Stimulated activated naive CD8-positive, alpha-beta T cell treated with anti-CD3 and anti-CD28 coated beads, Interleukin-15, amount 100 ng/mL, for 72 hours (primary cell): Measurements from ENCODE around the gene C8B.

Experiments used
- ATAC-seq: fragments of 150-1000 bp; cut with Tn5 transposase; 2 replicates; pipeline ENCODE4 v1.10.0; 2021; ENCODE audit warnings: mild to moderate bottlenecking, moderate library complexity
- DNase-seq, 2 donors: peaks; one replicate each; pipeline ENCODE4 v3.0.0; 2021 to 2022
- H3K27ac Mint-ChIP-seq, 2 donors: one replicate each; pipeline ENCODE4 v1.8.0; 2022; ENCODE audit warnings: mild to moderate bottlenecking in 2 of 2, mixed read lengths in 2 of 2, moderate library complexity in 2 of 2
- H3K27me3 Mint-ChIP-seq: one replicate; pipeline ENCODE4 v1.8.0; 2022; ENCODE audit warnings: mixed read lengths
- H3K4me1 Mint-ChIP-seq: one replicate; pipeline ENCODE4 v1.8.0; 2022; ENCODE audit warnings: mild to moderate bottlenecking, mixed read lengths
- H3K4me3 Mint-ChIP-seq, 2 donors: one replicate each; pipeline ENCODE4 v1.8.0; 2022; ENCODE audit warnings: mild to moderate bottlenecking in 2 of 2, mixed read lengths in 2 of 2, moderate library complexity in 1 of 2
- H3K9me3 Mint-ChIP-seq, 2 donors: one replicate each; pipeline ENCODE4 v1.8.0; 2022; ENCODE audit warnings: mixed read lengths in 2 of 2

C8B gene

DNA sequence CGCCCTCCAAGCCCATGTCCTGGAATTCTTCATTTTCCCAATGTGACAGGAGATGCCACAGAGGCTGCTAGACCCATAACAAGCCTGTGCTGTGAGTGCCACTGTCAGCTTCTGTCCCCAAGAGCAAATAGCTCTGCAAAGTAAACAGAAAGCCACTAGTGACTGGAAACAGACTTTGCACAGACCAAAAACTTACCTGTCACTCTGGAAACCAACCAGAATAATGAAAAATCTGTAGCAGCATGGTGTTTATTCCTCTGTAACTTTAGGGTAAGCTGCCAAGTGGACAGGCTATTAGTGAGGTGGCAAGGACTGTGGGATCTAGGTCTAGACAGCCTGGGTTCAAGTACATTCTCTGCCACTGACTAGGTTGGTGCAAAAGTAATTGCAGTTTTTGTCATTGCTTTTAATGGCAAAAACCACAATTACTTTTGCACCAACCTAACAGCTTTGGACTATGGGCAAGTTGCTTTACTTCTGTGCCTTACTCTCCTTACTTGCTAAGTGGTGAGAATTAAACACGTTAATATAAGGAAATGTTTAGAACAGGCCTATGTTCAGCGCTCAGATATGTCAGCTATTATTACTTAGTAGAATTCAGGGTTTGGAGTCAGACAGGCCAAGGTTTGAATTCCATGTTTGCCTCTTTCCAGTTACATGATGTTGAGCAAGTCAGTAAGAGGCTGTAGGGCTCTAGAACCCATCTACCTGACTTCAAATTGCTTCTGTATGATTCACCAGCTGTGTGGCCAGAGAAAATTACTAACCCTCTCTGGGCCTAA is at the start of gene C8B:
Gene C8B (minus strand): TSS at position 100 of the 782 bp plus-strand sequence. CDS start 67 bp downstream, at position 33.
- no peak within 1 kb of the TSS for H3K4me3 Mint-ChIP-seq
- peaks cover 4 to 11% of the 10 kb centered on the region in 2 donors for H3K9me3 Mint-ChIP-seq
- H3K27ac Mint-ChIP-seq, result no peak within 1 kb of the TSS
- no peak for DNase-seq
- peaks cover 13% of the 10 kb centered on the region for H3K27me3 Mint-ChIP-seq
- no peak for ATAC-seq
- no peaks in the 10 kb centered on the region for H3K4me1 Mint-ChIP-seq

- DNase-seq (no peak), ATAC-seq (no peak)
- H3K9me3 Mint-ChIP-seq, result no peaks in the 10 kb centered on the region
- no peaks in the 10 kb centered on the region for H3K4me1 Mint-ChIP-seq
- H3K4me3 Mint-ChIP-seq, result no peak overlapping the region
- H3K27me3 Mint-ChIP-seq, result no peaks in the 10 kb centered on the region
- H3K27ac Mint-ChIP-seq, result no peak overlapping the region
Measured at GRCh38 chr1:57015071-57015470, 49.3 kb upstream of the C8B start.

- H3K9me3 Mint-ChIP-seq, result no peaks in the 10 kb centered on the region
- no peaks in the 10 kb centered on the region for H3K27me3 Mint-ChIP-seq
- no peak overlapping the region for H3K27ac Mint-ChIP-seq
- H3K4me1 Mint-ChIP-seq, result no peaks in the 10 kb centered on the region
- no peak overlapping the region for H3K4me3 Mint-ChIP-seq
- DNase-seq, result no peak
- no peak for ATAC-seq
Measured at GRCh38 chr1:57013522-57013921, 47.7 kb upstream of the C8B start.

DNA sequence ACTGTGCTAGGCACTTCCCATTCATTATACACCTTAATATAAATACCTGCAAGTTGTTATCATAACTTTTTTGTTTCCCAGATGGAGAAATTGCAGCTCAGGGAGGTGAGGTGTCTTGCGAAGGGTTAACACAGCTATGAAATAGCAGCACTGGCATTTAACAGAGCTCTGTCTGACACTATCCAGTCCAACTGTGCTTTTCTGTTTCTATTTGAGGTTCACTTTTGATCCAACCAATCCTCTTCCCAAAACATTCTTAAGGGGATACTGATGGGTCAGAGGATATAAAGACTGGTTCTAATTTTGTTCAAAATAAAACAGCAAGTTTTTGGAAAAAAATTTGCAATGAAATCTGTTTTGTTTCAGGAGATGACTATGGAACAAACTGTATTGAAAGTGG is 46.5 kb upstream of the C8B start:
- Mint-ChIP-seq H3K9me3 (no peaks in the 10 kb centered on the region), H3K4me3 (no peak overlapping the region), H3K27ac (no peak overlapping the region), H3K4me1 (no peaks in the 10 kb centered on the region), H3K27me3 (no peaks in the 10 kb centered on the region)
- no peak for DNase-seq
- ATAC-seq, result no peak

GRCh38 chr1:57010511-57010910 is 44.7 kb upstream of the C8B start:
- no peak overlapping the region for H3K27ac Mint-ChIP-seq
- no peak overlapping the region for H3K4me3 Mint-ChIP-seq
- no peaks in the 10 kb centered on the region for H3K4me1 Mint-ChIP-seq
- no peak for DNase-seq
- ATAC-seq, result no peak
- H3K27me3 Mint-ChIP-seq, result no peaks in the 10 kb centered on the region
- no peaks in the 10 kb centered on the region for H3K9me3 Mint-ChIP-seq

GRCh38 chr1:57007948-57008347 is 42.1 kb upstream of the C8B start:
- Mint-ChIP-seq H3K4me1 (no peaks in the 10 kb centered on the region), H3K27me3 (no peaks in the 10 kb centered on the region), H3K27ac (no peak overlapping the region), H3K4me3 (no peak overlapping the region), H3K9me3 (no peaks in the 10 kb centered on the region)
- ATAC-seq (no peak), DNase-seq (no peak)

GRCh38 chr1:57007472-57007871 is 41.7 kb upstream of the C8B start:
- DNase-seq (no peak), ATAC-seq (no peak)
- no peak overlapping the region for H3K27ac Mint-ChIP-seq
- H3K27me3 Mint-ChIP-seq, result no peaks in the 10 kb centered on the region
- no peak overlapping the region for H3K4me3 Mint-ChIP-seq
- H3K4me1 Mint-ChIP-seq, result no peaks in the 10 kb centered on the region
- no peaks in the 10 kb centered on the region for H3K9me3 Mint-ChIP-seq

DNA sequence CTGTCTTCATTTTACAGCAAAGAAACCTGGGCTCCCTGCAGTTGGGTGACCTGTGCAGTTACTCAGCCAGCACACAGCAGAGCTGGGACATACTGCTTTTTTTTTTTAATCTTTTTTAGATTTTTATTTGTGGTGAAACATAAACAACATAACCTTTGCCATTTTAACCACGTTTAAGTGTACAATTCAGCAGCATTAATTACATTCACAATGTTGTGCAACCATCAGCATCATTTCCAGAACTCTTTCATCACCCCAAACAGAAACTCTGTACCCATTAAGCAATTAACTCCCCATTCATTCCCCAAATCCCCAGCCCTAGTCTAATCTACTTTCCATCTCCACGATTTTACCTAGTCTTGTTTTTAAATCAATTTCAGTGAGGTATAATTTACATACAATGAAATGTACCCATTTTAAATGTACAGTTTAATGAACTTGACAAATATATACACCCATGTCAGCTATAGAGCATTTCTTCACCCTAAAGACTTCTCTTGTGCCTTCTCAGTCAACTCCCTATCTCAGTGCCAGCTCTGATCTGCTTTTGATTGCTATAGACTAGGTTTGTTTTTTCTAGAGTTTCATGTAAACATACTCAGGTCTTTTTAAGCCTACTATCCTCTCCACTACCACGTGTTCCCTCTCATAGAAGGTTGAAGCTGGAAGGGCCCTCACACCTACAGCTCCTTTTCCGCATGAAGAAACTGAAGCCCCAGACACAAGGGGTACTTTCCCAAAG is 37.8 kb upstream of the C8B start:
- no peak for ATAC-seq
- Mint-ChIP-seq H3K4me1 (no peaks in the 10 kb centered on the region), H3K27me3 (peaks cover 7% of the 10 kb centered on the region), H3K9me3 (no peaks in the 10 kb centered on the region), H3K27ac (no peak overlapping the region), H3K4me3 (no peak overlapping the region)
- no peak for DNase-seq

GRCh38 chr1:56995414-56996100 is 29.7 kb upstream of the C8B start:
- Mint-ChIP-seq H3K4me1 (no peaks in the 10 kb centered on the region), H3K4me3 (no peak overlapping the region), H3K27ac (no peak overlapping the region), H3K9me3 (peaks cover 0 to 2% of the 10 kb centered on the region in 2 donors), H3K27me3 (no peaks in the 10 kb centered on the region)
- DNase-seq, result no peak
- ATAC-seq, result no peak

DNA sequence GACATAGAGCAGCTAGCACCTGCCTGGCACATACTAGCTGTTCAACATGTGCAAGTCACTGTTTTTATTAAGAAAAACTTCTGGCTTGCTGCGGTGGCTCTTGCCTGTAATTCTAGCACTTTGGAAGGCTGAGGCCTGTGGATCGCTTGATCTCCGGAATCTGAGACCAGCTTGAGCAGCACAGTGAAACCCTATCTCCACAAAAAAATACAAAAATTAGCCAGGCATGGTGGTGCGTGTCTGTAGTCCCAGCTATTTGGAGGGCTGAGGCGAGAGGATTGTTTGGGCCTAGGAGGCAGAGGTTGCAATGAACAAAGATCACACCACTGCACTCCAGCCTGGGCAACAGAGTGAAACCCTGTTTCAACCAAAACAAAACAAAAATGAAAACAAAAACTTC is 27.7 kb upstream of the C8B start:
- DNase-seq (no peak), ATAC-seq (no peak)
- Mint-ChIP-seq H3K9me3 (peaks cover 0 to 4% of the 10 kb centered on the region in 2 donors), H3K4me1 (no peaks in the 10 kb centered on the region), H3K27ac (no peak overlapping the region), H3K4me3 (no peak overlapping the region), H3K27me3 (no peaks in the 10 kb centered on the region)

DNA sequence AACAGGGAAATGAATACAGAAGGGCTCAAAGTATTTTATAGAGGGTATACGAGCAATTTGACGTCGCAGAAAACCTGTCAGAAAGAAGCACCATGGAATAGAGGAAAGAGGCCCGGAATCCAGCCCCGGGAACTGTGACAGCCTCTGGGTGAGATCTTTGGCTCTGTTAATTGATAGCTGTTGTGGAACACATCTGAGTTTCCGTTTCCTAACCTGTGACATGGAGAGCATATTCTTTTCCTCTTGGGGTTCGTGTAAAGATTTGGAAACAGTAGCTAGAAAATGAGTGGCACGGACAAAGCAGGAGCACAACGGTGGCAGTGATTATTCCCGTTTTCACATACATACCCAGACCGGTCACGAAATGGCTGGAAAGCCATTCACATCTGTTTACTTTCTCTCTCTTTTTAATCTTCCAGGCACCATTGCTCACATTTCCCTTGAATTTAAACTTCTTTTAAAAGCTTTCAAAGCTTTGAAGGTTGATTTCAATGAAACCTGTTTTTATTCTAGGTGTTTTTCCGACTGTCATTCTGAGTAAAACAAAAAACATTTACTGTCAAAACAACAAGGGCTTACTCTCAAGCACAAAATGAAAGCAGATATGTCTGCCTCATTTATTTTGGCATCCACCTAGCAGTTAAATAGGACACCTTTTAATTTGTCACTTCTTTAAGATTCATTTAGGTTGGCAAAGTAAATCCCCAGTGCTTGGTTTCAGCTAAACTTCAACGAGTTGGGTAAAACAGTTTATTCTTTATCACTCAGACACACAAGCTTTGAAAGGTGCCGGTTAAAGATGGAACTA is 26.7 kb upstream of the C8B start:
- DNase-seq (no peak), ATAC-seq (no peak)
- no peak overlapping the region for H3K4me3 Mint-ChIP-seq
- H3K9me3 Mint-ChIP-seq, result peaks cover 0 to 4% of the 10 kb centered on the region in 2 donors
- H3K27me3 Mint-ChIP-seq, result no peaks in the 10 kb centered on the region
- H3K27ac Mint-ChIP-seq, result no peak overlapping the region
- H3K4me1 Mint-ChIP-seq, result no peaks in the 10 kb centered on the region

DNA sequence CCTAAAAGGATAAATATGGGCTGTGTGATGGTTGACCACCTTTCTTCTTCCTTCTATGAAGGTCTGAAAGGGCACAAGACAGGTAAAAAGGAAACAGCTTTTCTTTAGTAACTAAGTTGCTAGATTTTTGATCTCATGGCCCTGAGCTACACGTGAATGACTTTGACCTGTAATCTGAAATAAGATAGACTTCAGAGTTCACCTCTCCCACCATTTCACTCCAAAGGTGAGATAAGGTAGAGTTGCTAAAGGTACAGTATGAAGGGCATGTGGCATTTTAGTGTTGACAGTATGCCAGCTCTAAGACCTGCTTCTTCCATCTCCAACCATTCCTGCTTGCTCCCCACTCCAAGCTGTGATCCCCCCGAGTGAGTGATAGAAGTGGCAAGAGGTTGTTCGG is 25.8 kb upstream of the C8B start:
- no peak overlapping the region for H3K27ac Mint-ChIP-seq
- no peak for DNase-seq
- peaks cover 0 to 4% of the 10 kb centered on the region in 2 donors for H3K9me3 Mint-ChIP-seq
- H3K4me1 Mint-ChIP-seq, result no peaks in the 10 kb centered on the region
- ATAC-seq, result no peak
- H3K27me3 Mint-ChIP-seq, result no peaks in the 10 kb centered on the region
- no peak overlapping the region for H3K4me3 Mint-ChIP-seq

- no peak overlapping the region for H3K4me3 Mint-ChIP-seq
- ATAC-seq (no peak), DNase-seq (no peak)
- H3K4me1 Mint-ChIP-seq, result no peaks in the 10 kb centered on the region
- peaks cover 5% of the 10 kb centered on the region for H3K27me3 Mint-ChIP-seq
- peaks cover 0 to 4% of the 10 kb centered on the region in 2 donors for H3K9me3 Mint-ChIP-seq
- H3K27ac Mint-ChIP-seq, result no peak overlapping the region
Measured at GRCh38 chr1:56986397-56986796, 20.6 kb upstream of the C8B start.

DNA sequence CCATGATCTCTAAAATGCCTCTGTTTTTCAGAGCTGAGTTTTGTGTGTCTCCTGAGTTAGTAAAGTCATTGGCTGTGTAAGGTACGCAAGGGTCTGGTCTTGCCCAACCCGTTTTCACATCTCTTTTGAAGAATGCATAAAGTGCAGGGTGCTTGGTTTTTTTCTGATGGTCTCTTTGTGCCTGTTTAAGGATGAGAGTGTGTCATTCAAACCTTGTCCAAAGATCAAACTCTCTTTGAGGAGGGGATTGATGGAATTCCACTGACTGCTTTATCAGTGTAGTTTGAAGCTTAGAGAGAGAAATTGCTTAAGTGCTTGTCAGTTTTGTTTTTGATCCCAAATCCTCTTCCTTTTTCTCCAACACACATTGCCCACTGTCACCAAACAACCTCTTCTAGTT is 20.0 kb upstream of the C8B start:
- no peaks in the 10 kb centered on the region for H3K4me1 Mint-ChIP-seq
- H3K4me3 Mint-ChIP-seq, result no peak overlapping the region
- H3K27ac Mint-ChIP-seq, result no peak overlapping the region
- DNase-seq (no peak), ATAC-seq (no peak)
- peaks cover 11% of the 10 kb centered on the region for H3K27me3 Mint-ChIP-seq
- peaks cover 0 to 4% of the 10 kb centered on the region in 2 donors for H3K9me3 Mint-ChIP-seq

DNA sequence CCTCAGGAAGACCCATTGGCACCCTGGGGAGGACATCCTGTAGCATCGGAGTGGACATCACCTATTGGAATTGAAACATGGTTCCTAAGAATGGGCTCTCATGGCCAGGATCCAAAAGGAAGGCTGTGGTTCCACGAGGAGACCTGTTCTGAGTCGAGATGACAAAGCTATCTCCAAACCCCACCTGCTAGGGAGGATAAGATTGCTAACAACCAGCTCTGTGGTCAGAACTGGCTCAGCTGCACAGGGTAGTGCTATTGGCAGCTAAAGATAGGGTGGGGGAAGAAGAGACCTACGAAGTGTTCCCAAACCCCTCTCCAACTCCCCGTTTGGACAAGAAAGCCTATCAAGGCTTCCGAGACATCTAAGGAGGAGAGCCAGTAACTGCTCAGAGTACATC is 17.7 kb upstream of the C8B start:
- Mint-ChIP-seq H3K9me3 (no peaks in the 10 kb centered on the region), H3K4me1 (no peaks in the 10 kb centered on the region), H3K27ac (no peak overlapping the region), H3K4me3 (no peak overlapping the region), H3K27me3 (peaks cover 25% of the 10 kb centered on the region)
- no peak for DNase-seq
- no peak for ATAC-seq
